HCT116 (cell line): ENCODE data around the gene PDE2A. TPM values are rescaled to one million over a fixed set of nuclear protein-coding genes. Genes with fewer than 3 reads are reported as not detected.

Experiments
- ATAC-seq: fragments of 200-7000 bp; cut with Tn5 transposase; 2 replicates; pipeline ENCODE4 v1.9.1; 2020; ENCODE audit warnings: mild to moderate bottlenecking, moderate library complexity
- BruUV-seq: library from RNA; stranded (reverse); fragments of 400-500 nt; replicated peaks from 2 replicates; lab custom pipeline; 2021; lab: Mats Ljungman, UMichigan
- CTCF ChIA-PET: fragments of 300-600 bp; sonication (Branson Sonifier 250); formaldehyde crosslinking; loops from one replicate; lab custom pipeline; 2021; ENCODE audit warnings: antibody characterized with exemption; lab: Charles Lee
- POLR2A ChIA-PET: fragments of 300-600, 350-600 bp; sonication (Branson Sonifier 250); formaldehyde crosslinking; loops from one replicate; lab custom pipeline; 2021; ENCODE audit warnings: antibody characterized with exemption; lab: Charles Lee
- RAD21 ChIA-PET, 2 experiments: fragments of 300-600 bp; sonication (Branson Sonifier 250); formaldehyde crosslinking; loops; one replicate each; lab custom pipeline; 2023; ENCODE audit warnings: low total read pairs in 2 of 2; ENCODE audit not compliant: uncharacterized antibody in 2 of 2, unreplicated experiment in 2 of 2, low non-redundant PET in 1 of 2; lab: Charles Lee
- DNase-seq: peaks from one replicate; pipeline ENCODE4 v3.0.0-alpha.2; 2010; ENCODE audit warnings: low read depth, low spot score
- H2AFZ ChIP-seq: fragments of 200-600 bp; shearing (Covaris generic), sonication (generic); 2 replicates; pipeline ENCODE4 v1.6.1; 2017; ENCODE audit warnings: low read depth, mixed run types, mixed read lengths, antibody characterized with exemption, low read length; ENCODE audit not compliant: poor library complexity, severe bottlenecking
- H3K27ac ChIP-seq: 2 replicates; pipeline ENCODE4 v1.5.1; 2012; ENCODE audit warnings: low read depth, low read length
- H3K27me3 ChIP-seq: fragments of 200-600 bp; sonication (generic); 2 replicates; pipeline ENCODE4 v1.6.1; 2016; ENCODE audit warnings: mixed run types, low read length, mixed read lengths; ENCODE audit not compliant: insufficient read depth
- H3K36me3 ChIP-seq, 2 experiments: fragments of 200-500 bp in 1 of 2; fragments of 200-600 bp in 1 of 2; sonication (Bioruptor generic) in 1 of 2; sonication (generic) in 1 of 2; 2 replicates each; pipeline versions ENCODE4 v1.5.1 to v1.6.1; 2014 to 2016; ENCODE audit warnings: low read length in 2 of 2, inconsistent platforms in 1 of 2, mixed read lengths in 1 of 2, mixed run types in 1 of 2; ENCODE audit not compliant: insufficient read depth in 2 of 2, control insufficient read depth in 1 of 2
- H3K4me1 ChIP-seq, 2 experiments: fragments of 200-600 bp in 1 of 2; sonication (generic) in 1 of 2; 2 replicates each; pipeline versions ENCODE4 v1.5.1 to v1.6.1; 2012 to 2017; ENCODE audit warnings: low read length in 2 of 2, inconsistent platforms in 1 of 2, mild to moderate bottlenecking in 1 of 2, mixed read lengths in 1 of 2, mixed run types in 1 of 2, moderate library complexity in 1 of 2; ENCODE audit not compliant: insufficient read depth in 2 of 2, control insufficient read depth in 1 of 2
- H3K4me2 ChIP-seq: fragments of 200-600 bp; sonication (generic); 2 replicates; pipeline ENCODE4 v1.6.1; 2017; ENCODE audit warnings: mixed run types, low read length, mixed read lengths
- H3K4me3 ChIP-seq, 2 experiments: fragments of 200-600 bp in 1 of 2; sonication (generic) in 1 of 2; replicated peaks in 1 of 2; 2 replicates each; pipeline ENCODE4 v1.5.1; 2011 to 2016; ENCODE audit warnings: low read length in 2 of 2, control low read depth in 1 of 2, low read depth in 1 of 2, mild to moderate bottlenecking in 1 of 2, mixed read lengths in 1 of 2, mixed run types in 1 of 2
- H3K79me2 ChIP-seq: fragments of 200-600 bp; sonication (generic); 2 replicates; pipeline ENCODE4 v1.6.1; 2017; ENCODE audit warnings: mild to moderate bottlenecking, mixed run types, low read length, moderate library complexity, mixed read lengths; ENCODE audit not compliant: insufficient read depth
- H3K9ac ChIP-seq: fragments of 200-600 bp; sonication (generic); 2 replicates; pipeline ENCODE4 v1.6.1; 2016; ENCODE audit warnings: low read length, mixed read lengths
- H3K9me2 ChIP-seq: fragments of 200-600 bp; sonication (generic), shearing (Covaris generic); 2 replicates; pipeline ENCODE4 v1.6.1; 2017; ENCODE audit warnings: mixed run types, mild to moderate bottlenecking, moderate library complexity; ENCODE audit not compliant: insufficient read depth
- H3K9me3 ChIP-seq, 2 experiments: fragments of 200-500 bp in 1 of 2; fragments of 200-600 bp in 1 of 2; sonication (Bioruptor generic) in 1 of 2; sonication (generic) in 1 of 2; 2 replicates each; pipeline ENCODE4 v1.6.1; 2014 to 2017; ENCODE audit warnings: low read length in 2 of 2, mixed read lengths in 2 of 2, inconsistent platforms in 1 of 2, low read depth in 1 of 2, mild to moderate bottlenecking in 1 of 2, mixed run types in 1 of 2, moderate library complexity in 1 of 2; ENCODE audit not compliant: control insufficient read depth in 1 of 2, insufficient read depth in 1 of 2
- H4K20me1 ChIP-seq: fragments of 200-600 bp; sonication (generic), shearing (Covaris generic); 2 replicates; pipeline ENCODE4 v1.6.1; 2017; ENCODE audit warnings: mixed run types, mild to moderate bottlenecking, moderate library complexity; ENCODE audit not compliant: insufficient read depth
- CBX3 ChIP-seq: IDR thresholded peaks from 2 replicates; pipeline ENCODE4 v1.6.1; 2012; ENCODE audit warnings: low read depth
- CEBPB ChIP-seq: IDR thresholded peaks from 2 replicates; pipeline ENCODE4 v1.6.1; 2012; ENCODE audit warnings: low read depth
- CTCF ChIP-seq, 3 experiments: fragments of 200-600 bp in 1 of 3; sonication (generic) in 1 of 3; IDR thresholded peaks in 2 of 3; conservative IDR thresholded peaks in 1 of 3; 2 replicates each; pipeline ENCODE4 v1.5.1; 2012 to 2017; ENCODE audit warnings: low read depth in 2 of 3, low read length in 2 of 3, antibody characterized with exemption in 1 of 3, borderline replicate concordance in 1 of 3, control low read depth in 1 of 3, mild to moderate bottlenecking in 1 of 3, mixed read lengths in 1 of 3, mixed run types in 1 of 3, moderate library complexity in 1 of 3; ENCODE audit not compliant: insufficient read depth in 1 of 3
- EGR1 ChIP-seq: IDR thresholded peaks from 2 replicates; pipeline ENCODE4 v1.6.1; 2012; ENCODE audit warnings: low read depth
- ELF1 ChIP-seq: IDR thresholded peaks from 2 replicates; pipeline ENCODE4 v1.6.1; 2012; ENCODE audit warnings: low read depth, borderline replicate concordance
- EZH2 ChIP-seq: fragments of 200-600 bp; sonication (generic); IDR thresholded peaks from 2 replicates; pipeline ENCODE4 v1.6.1; 2017; ENCODE audit warnings: antibody characterized with exemption, mixed run types
- EZH2phosphoT487 ChIP-seq: fragments of 200-600 bp; IDR thresholded peaks from 2 replicates; pipeline ENCODE4 v1.6.1; 2018; ENCODE audit warnings: antibody characterized with exemption, borderline replicate concordance
- FOSL1 ChIP-seq: IDR thresholded peaks from 2 replicates; pipeline ENCODE4 v1.6.1; 2012; ENCODE audit warnings: low read depth
- POLR2AphosphoS5 ChIP-seq: IDR thresholded peaks from 2 replicates; pipeline ENCODE4 v1.6.1; 2011; ENCODE audit warnings: mild to moderate bottlenecking, low read depth, low read length, moderate library complexity
- RAD21 ChIP-seq: IDR thresholded peaks from 2 replicates; pipeline ENCODE4 v1.6.1; 2012; ENCODE audit warnings: low read depth, mild to moderate bottlenecking
- SIN3A ChIP-seq: IDR thresholded peaks from 2 replicates; pipeline ENCODE4 v1.6.1; 2012; ENCODE audit warnings: low read depth
- SP1 ChIP-seq: IDR thresholded peaks from 2 replicates; pipeline ENCODE4 v1.6.1; 2012; ENCODE audit warnings: low read depth
- SRF ChIP-seq: IDR thresholded peaks from 2 replicates; pipeline ENCODE4 v1.6.1; 2012; ENCODE audit warnings: low read depth
- ZBTB33 ChIP-seq: IDR thresholded peaks from 2 replicates; pipeline ENCODE4 v1.6.1; 2011; ENCODE audit warnings: mild to moderate bottlenecking, low read length, moderate library complexity; ENCODE audit not compliant: insufficient replicate concordance; ENCODE audit errors: extremely low read depth
- ZFX ChIP-seq: fragments of 450-650 bp; IDR thresholded peaks from 2 replicates; pipeline ENCODE4 v1.6.1; 2017
- ZNF274 ChIP-seq: fragments of 200-500 bp; sonication (Bioruptor generic); IDR thresholded peaks from 2 replicates; pipeline ENCODE4 v1.6.1; 2014; ENCODE audit warnings: mild to moderate bottlenecking, low read depth, low read length, inconsistent platforms
- intact Hi-C: fragments of 100-400 bp; cut with micrococcal nuclease; formaldehyde crosslinking; loops from 2 replicates; pipeline ENCODE4 v1.10.0; 2022
- total RNA-seq: library from RNA; stranded (reverse); gene quantifications from one replicate; pipeline ENCODE4 v1.2.1, GENCODE V29; 2021; ENCODE audit not compliant: unreplicated experiment
- TF ChIP-seq, protein P1 (sequence below): IDR thresholded peaks from 2 replicates; pipeline ENCODE4 v1.6.1; 2012; ENCODE audit warnings: low read depth
- TF ChIP-seq, protein P2 (sequence below): IDR thresholded peaks from 2 replicates; pipeline ENCODE4 v1.6.1; 2012
- TF ChIP-seq, protein P3 (sequence below): IDR thresholded peaks from 2 replicates; pipeline ENCODE4 v1.6.1; 2012

Gene PDE2A
- total RNA-seq, 1 experiment from 2014 or later: 7.6 TPM

- H3K4me1 ChIP-seq: no peaks in the 10 kb centered on the region
- TF ChIP-seq, protein P1, sequence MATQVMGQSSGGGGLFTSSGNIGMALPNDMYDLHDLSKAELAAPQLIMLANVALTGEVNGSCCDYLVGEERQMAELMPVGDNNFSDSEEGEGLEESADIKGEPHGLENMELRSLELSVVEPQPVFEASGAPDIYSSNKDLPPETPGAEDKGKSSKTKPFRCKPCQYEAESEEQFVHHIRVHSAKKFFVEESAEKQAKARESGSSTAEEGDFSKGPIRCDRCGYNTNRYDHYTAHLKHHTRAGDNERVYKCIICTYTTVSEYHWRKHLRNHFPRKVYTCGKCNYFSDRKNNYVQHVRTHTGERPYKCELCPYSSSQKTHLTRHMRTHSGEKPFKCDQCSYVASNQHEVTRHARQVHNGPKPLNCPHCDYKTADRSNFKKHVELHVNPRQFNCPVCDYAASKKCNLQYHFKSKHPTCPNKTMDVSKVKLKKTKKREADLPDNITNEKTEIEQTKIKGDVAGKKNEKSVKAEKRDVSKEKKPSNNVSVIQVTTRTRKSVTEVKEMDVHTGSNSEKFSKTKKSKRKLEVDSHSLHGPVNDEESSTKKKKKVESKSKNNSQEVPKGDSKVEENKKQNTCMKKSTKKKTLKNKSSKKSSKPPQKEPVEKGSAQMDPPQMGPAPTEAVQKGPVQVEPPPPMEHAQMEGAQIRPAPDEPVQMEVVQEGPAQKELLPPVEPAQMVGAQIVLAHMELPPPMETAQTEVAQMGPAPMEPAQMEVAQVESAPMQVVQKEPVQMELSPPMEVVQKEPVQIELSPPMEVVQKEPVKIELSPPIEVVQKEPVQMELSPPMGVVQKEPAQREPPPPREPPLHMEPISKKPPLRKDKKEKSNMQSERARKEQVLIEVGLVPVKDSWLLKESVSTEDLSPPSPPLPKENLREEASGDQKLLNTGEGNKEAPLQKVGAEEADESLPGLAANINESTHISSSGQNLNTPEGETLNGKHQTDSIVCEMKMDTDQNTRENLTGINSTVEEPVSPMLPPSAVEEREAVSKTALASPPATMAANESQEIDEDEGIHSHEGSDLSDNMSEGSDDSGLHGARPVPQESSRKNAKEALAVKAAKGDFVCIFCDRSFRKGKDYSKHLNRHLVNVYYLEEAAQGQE: no peak
- TF ChIP-seq POLR2AphosphoS5 (no peak), ELF1 (no peak), CBX3 (no peak), RAD21 (no peak), EGR1 (no peak), EZH2 (no peak), FOSL1 (no peak), ZNF274 (no peak), ZFX (no peak), SIN3A (no peak), SP1 (no peak), SRF (no peak), EZH2phosphoT487 (no peak), CTCF (IDR thresholded peaks at IDR 0.05 in 2 of 3, conservative IDR thresholded peaks at IDR 0.05 in 1 of 3; ENCODE audit: borderline replicate concordance in 1 of 3, insufficient read depth in 1 of 3, low read depth in 2 of 3, low read length in 2 of 3) (no peak), CEBPB (no peak), ZBTB33 (no peak)
- TF ChIP-seq, protein P2, sequence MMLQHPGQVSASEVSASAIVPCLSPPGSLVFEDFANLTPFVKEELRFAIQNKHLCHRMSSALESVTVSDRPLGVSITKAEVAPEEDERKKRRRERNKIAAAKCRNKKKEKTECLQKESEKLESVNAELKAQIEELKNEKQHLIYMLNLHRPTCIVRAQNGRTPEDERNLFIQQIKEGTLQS: no peak
- TF ChIP-seq, protein P3, sequence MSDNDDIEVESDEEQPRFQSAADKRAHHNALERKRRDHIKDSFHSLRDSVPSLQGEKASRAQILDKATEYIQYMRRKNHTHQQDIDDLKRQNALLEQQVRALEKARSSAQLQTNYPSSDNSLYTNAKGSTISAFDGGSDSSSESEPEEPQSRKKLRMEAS: no peak
- no peak for ATAC-seq
- DNase-seq: no peak
- ChIA-PET RAD21 (no interaction called here), POLR2A (no interaction called here), CTCF (no interaction called here)
- no peak overlapping the region for H3K4me2 ChIP-seq
- H3K9me2 ChIP-seq: no peaks in the 10 kb centered on the region
- intact Hi-C loops: no loop called here
- H3K4me3 ChIP-seq: no peak overlapping the region
- no peaks in the 10 kb centered on the region for H3K9me3 ChIP-seq
- no peak overlapping the region for H3K27ac ChIP-seq
- no peaks in the 10 kb centered on the region for H4K20me1 ChIP-seq
- no peaks in the 10 kb centered on the region for H3K27me3 ChIP-seq
- H3K9ac ChIP-seq: no peak overlapping the region
- H2AFZ ChIP-seq: no peak overlapping the region
- no peaks in the 10 kb centered on the region for H3K79me2 ChIP-seq
- peaks cover 0 to 10% of the 10 kb centered on the region in 2 experiments; a peak in 2 of 4 replicates for H3K36me3 ChIP-seq
- no TSS peak for BruUV-seq
Measured at GRCh38 chr11:72712841-72713240, 38.6 kb upstream of the PDE2A start.
